ENCODE measurements around the gene ATAD3C. TPM values are rescaled to one million over a fixed set of nuclear protein-coding genes. Genes with fewer than 3 reads are reported as not detected.
"Not testable (repeated sequence)": the region's sequence is repeated elsewhere in the genome, so short reads cannot be mapped to it uniquely, and the experiment has no call there.

Gene ATAD3C
- total RNA-seq, 4 donors from 2014 or later, result 0.42 to 9.9 (median 3.2) TPM

DNA sequence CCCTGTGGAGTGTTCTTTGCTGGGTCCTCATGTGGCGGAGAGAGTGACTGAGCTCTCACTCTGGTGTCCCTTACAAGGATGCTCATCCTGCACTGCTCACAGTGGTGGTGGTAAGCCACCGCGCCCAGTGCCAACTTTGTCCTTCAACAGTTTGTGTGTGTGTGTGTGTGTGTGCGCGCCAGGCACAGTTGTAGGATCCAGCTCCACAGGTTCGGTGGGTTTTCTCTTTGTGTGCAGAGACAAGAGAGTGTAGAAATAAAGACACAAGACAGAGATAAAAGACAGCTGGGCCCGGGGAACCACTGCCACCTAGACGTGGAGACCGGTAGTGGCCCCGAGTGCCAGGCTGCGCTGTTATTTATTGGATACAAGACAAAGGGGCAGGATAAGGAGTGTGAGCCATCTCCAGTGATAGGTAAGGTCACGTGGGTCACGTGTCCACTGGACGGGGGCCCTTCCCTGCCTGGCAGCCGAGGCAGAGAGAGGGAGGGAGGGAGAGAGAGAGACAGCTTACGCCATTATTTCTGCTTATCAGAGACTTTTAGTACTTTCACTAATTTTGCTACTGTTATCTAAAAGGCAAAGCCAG lies 55.4 kb downstream of the ATAD3C start:
- peak overlapping the region; percentile 13 to 79 (median 73) for H3K27ac ChIP-seq

DNA sequence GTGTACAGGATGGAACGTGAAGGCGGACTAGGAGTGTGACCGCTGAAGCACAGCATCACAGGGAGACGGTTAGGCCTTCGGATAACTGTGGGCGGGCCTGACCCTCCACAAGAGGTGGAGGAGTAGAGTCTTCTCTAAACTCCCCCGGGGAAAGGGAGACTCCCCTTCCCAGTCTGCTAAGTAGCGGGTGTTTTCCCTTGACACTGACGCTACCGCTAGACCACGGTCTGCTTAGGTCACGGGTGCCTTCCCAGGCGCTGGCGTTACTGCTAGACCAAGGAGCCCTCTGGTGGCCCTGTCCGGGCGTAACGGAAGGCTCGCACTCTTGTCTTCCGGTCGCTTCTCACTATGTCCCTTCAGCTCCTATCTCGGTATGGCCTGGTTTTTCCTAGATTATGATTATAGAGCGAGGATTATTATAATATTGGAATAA lies 55.9 kb downstream of the ATAD3C start:
- TF ChIP-seq, protein P1, sequence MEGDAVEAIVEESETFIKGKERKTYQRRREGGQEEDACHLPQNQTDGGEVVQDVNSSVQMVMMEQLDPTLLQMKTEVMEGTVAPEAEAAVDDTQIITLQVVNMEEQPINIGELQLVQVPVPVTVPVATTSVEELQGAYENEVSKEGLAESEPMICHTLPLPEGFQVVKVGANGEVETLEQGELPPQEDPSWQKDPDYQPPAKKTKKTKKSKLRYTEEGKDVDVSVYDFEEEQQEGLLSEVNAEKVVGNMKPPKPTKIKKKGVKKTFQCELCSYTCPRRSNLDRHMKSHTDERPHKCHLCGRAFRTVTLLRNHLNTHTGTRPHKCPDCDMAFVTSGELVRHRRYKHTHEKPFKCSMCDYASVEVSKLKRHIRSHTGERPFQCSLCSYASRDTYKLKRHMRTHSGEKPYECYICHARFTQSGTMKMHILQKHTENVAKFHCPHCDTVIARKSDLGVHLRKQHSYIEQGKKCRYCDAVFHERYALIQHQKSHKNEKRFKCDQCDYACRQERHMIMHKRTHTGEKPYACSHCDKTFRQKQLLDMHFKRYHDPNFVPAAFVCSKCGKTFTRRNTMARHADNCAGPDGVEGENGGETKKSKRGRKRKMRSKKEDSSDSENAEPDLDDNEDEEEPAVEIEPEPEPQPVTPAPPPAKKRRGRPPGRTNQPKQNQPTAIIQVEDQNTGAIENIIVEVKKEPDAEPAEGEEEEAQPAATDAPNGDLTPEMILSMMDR (IDR thresholded peaks at IDR 0.05), result peak in 3 of 5 experiments; percentile 20 to 36 (median 30)
- Histone ChIP-seq H3K4me1 (peaks cover 0 to 16% (median 0%) of the 10 kb centered on the region in 4 donors), H3K4me3 (peak overlapping the region in 2 of 4 donors; percentile 19 to 21), H3K27ac (peak overlapping the region; percentile 13 to 79 (median 73))
- peak; percentile 23 to 30 for DNase-seq (ENCODE audit: low spot score in 2 of 2)
- not testable (repeated sequence) for H3K36me3 ChIP-seq, H3K27me3 ChIP-seq, H3K9me3 ChIP-seq
- WGBS, 2 donors, result 13 to 16% methylated on average over 10 to 11 of the region's 22 CpGs

More for the DNA sequence above, 55.4 kb downstream of the ATAD3C start:
- not testable (repeated sequence) for H3K36me3 ChIP-seq, H3K27me3 ChIP-seq, H3K9me3 ChIP-seq
- 50 to 54% methylated on average over 16 of the region's 16 CpGs for WGBS, 2 donors
- peak overlapping the region in 2 of 4 donors; percentile 19 to 21 for H3K4me3 ChIP-seq
- H3K4me1 ChIP-seq, result peaks cover 0 to 14% (median 0%) of the 10 kb centered on the region in 4 donors
- TF ChIP-seq, protein P1 (IDR thresholded peaks at IDR 0.05), result peak; percentile 48 to 74 (median 67)
- DNase-seq (ENCODE audit: low spot score in 2 of 2), result peak; percentile 45 to 66

DNA sequence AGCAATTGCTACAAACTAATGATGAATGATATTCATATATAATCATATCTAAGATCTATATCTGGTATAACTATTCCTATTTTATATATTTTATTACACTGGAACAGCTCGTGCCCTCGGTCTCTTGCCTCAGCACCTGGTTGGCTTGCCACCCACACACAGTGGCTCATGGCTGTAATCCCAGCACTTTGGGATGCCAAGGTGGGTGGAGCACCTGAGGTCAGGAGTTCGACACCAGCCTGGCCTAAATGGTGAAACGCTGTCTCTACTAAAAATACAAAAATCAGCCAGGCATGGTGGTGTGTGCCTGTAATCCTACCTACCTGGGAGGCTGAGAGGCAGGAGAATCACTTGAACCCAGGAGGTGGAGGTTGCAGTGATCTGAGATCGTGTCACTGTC lies 56.3 kb downstream of the ATAD3C start:
- not testable (repeated sequence) for H3K27me3 ChIP-seq; DNase-seq (ENCODE audit: low spot score in 2 of 2); H3K36me3 ChIP-seq; H3K4me3 ChIP-seq; H3K9me3 ChIP-seq
- 84 to 88% methylated on average over 5 of the region's 5 CpGs for WGBS, 2 donors
- Histone ChIP-seq H3K4me1 (peaks cover 0 to 21% (median under 1%) of the 10 kb centered on the region in 4 donors), H3K27ac (peak overlapping the region in 3 of 4 donors; percentile 72 to 79 (median 74))

DNA sequence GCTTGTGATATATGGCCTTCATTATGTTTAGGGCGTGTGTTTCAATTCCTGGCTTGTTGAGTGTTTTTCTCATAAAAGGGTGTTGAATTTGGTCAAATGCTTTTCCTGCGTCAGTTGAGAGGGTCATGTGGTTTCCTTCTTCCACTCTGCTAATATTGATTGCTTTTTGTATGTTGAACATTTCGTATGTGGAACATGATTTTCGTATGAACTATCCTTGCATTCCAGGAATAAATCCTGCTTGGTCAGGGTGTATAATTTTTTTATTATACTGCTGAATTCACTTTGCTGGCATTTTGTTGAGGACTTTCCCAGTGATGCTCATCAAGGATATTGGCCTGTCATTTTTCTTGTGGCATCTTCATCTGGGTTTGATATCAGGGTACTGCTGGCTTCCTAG lies 57.8 kb downstream of the ATAD3C start:
- 88 to 95% methylated on average over 4 of the region's 4 CpGs for WGBS, 2 donors
- Histone ChIP-seq H3K4me3 (no peak overlapping the region), H3K9me3 (no peaks in the 10 kb centered on the region), H3K27ac (no peak overlapping the region), H3K27me3 (no peaks in the 10 kb centered on the region), H3K4me1 (peaks cover 0 to 27% (median 3%) of the 10 kb centered on the region in 4 donors), H3K36me3 (no peaks in the 10 kb centered on the region)
- TF ChIP-seq, protein P1 (IDR thresholded peaks at IDR 0.05), result no peak
- no peak for TF ChIP-seq EP300 (IDR thresholded peaks at IDR 0.05)
- no peak for TF ChIP-seq POLR2A (IDR thresholded peaks at IDR 0.05)
- DNase-seq (ENCODE audit: low spot score in 2 of 2), result no peak

DNA sequence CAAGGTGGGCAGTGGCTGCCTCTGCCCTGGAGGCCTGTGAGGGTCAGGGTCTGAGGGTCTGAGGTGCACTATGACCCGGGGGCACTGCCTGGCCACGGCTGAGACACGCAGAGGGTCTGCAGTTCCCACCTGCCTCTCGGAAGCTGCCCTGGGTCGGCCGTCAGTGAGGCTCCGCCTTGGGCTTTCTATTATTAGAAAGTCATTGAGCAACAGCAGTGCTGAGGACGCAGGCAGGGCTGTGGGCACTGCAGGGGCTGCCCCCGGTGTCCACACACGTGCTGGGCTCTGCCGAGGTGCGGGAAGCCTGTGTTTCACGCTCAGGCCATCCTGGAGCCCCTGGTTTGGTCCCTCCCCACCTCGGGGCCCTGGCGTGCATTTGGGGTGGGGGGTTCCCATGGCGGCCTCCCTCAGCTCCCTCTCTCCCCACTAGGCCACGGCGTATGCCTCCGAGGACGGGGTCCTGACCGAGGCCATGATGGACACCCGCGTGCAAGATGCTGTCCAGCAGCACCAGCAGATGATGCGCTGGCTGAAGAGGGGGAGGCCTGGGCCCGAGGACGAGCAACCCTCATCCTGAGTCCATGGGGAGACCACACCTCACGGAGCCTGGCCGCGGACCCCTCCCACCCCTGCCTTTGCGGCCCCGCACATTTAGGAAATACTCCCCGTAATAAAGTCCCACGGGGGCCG lies 59.4 kb downstream of the ATAD3C start:
- WGBS, 2 donors, result 65 to 76% methylated on average over 5 to 20 of the region's 34 CpGs
- peaks cover 0 to 36% (median 3%) of the 10 kb centered on the region in 4 donors for H3K4me1 ChIP-seq
- H3K27ac ChIP-seq, result not testable (repeated sequence)

DNA sequence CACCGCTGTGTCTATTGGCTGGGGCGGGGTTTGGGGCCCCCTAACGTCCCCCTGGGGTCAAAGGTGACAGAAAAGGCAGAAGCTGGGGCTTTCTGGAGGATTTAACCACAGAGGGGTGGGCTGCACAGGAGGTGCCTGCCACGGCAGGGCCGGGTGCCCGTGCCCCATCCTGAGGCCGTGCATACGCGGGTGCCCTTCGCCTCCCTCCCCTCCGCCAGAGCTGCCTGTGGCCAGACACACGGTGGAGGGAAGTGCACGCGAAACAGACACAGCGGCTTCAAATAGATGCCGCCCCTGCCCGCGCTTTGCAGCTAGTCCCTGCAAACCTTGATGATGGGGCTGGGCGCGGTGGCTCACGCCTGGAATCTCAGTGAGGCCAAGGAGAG lies 60.0 kb downstream of the ATAD3C start:
- H3K36me3 ChIP-seq; H3K4me3 ChIP-seq; H3K27ac ChIP-seq; DNase-seq (ENCODE audit: low spot score in 2 of 2); H3K9me3 ChIP-seq; H3K27me3 ChIP-seq: not testable (repeated sequence)
- H3K4me1 ChIP-seq, result peaks cover 0 to 38% (median 3%) of the 10 kb centered on the region in 4 donors
- 76 to 80% methylated on average over 16 to 18 of the region's 21 CpGs for WGBS, 2 donors

More for the DNA sequence above, 59.4 kb downstream of the ATAD3C start:
- not testable (repeated sequence) for H3K9me3 ChIP-seq; H3K27me3 ChIP-seq; H3K36me3 ChIP-seq; H3K4me3 ChIP-seq; DNase-seq (ENCODE audit: low spot score in 2 of 2)
